NCI-H748 (cell line): ENCODE measurements around the gene IQSEC3.
A peak's percentile ranks its signal among the peaks of the same experiment; 100 is the strongest.

Experiments
- DNase-seq: peaks from one replicate; lab custom pipeline; 2025; ENCODE audit not compliant: unreplicated experiment; lab: John Stamatoyannopoulos, UW

The IQSEC3 gene

GRCh38 chr12:78981-79380, 12.4 kb downstream of the IQSEC3 start:
- no peak for DNase-seq

- DNase-seq = no peak
Measured at GRCh38 chr12:80681-81190, 14.2 kb downstream of the IQSEC3 start.

- DNase-seq = no peak
Measured at GRCh38 chr12:82740-83139, 16.2 kb downstream of the IQSEC3 start.

GRCh38 chr12:84056-84455, 17.5 kb downstream of the IQSEC3 start:
- DNase-seq = peak; percentile 2

- no peak for DNase-seq
Measured at GRCh38 chr12:85191-85666, 18.7 kb downstream of the IQSEC3 start.

- DNase-seq = no peak
Measured at GRCh38 chr12:87315-87714, 20.7 kb downstream of the IQSEC3 start.

GRCh38 chr12:87856-88255, 21.3 kb downstream of the IQSEC3 start:
- DNase-seq = no peak

- no peak for DNase-seq
Measured at GRCh38 chr12:89653-90052, 23.1 kb downstream of the IQSEC3 start.

GRCh38 chr12:91213-91612, 24.6 kb downstream of the IQSEC3 start:
- DNase-seq = no peak

- DNase-seq = no peak
Measured at GRCh38 chr12:93266-94005, 26.9 kb downstream of the IQSEC3 start.

- DNase-seq = no peak
Measured at GRCh38 chr12:96543-96942, 30.0 kb downstream of the IQSEC3 start.

GRCh38 chr12:98924-99352, 32.4 kb downstream of the IQSEC3 start:
- DNase-seq = no peak

GRCh38 chr12:99605-100004, 33.0 kb downstream of the IQSEC3 start:
- DNase-seq = no peak

GRCh38 chr12:101969-102878, 35.7 kb downstream of the IQSEC3 start:
- DNase-seq = peak; percentile 22

- no peak for DNase-seq
Measured at GRCh38 chr12:102879-103168, 36.3 kb downstream of the IQSEC3 start.

GRCh38 chr12:103169-103981, 36.8 kb downstream of the IQSEC3 start:
- DNase-seq = peak; percentile 85

GRCh38 chr12:104551-105081, 38.0 kb downstream of the IQSEC3 start:
- peak; percentile 91 for DNase-seq

- no peak for DNase-seq
Measured at GRCh38 chr12:105696-106095, 39.1 kb downstream of the IQSEC3 start.

- peak; percentile 41 for DNase-seq
Measured at GRCh38 chr12:106118-106591, 39.6 kb downstream of the IQSEC3 start.

GRCh38 chr12:108594-108993, 42.0 kb downstream of the IQSEC3 start:
- peak; percentile 1 for DNase-seq

GRCh38 chr12:109446-109845, 42.9 kb downstream of the IQSEC3 start:
- no peak for DNase-seq
